K562 (cell line): ENCODE data around the gene BTN3A1. TPM values are rescaled to one million over a fixed set of nuclear protein-coding genes. Genes with fewer than 3 reads are reported as not detected.
A peak's percentile ranks its signal among the peaks of the same experiment; 100 is the strongest.

Experiments used
- ARID1B ChIP-seq: fragments of 450-650 bp; IDR thresholded peaks from 2 replicates; pipeline ENCODE4 v1.6.1; 2016; ENCODE audit warnings: antibody characterized with exemption, mild to moderate bottlenecking, inconsistent platforms
- ARID3A ChIP-seq: IDR thresholded peaks from 2 replicates; pipeline ENCODE4 v1.6.1; 2012; ENCODE audit warnings: low read depth, low read length, improper control_type of control experiment, borderline replicate concordance
- BACH1 ChIP-seq: fragments of 200-800 bp; sonication (Bioruptor generic); IDR thresholded peaks from 2 replicates; pipeline ENCODE4 v1.6.1; 2016; ENCODE audit warnings: missing genetic modification characterization, missing compliant biosample characterization
- CREM ChIP-seq: IDR thresholded peaks from 2 replicates; pipeline ENCODE4 v1.6.1; 2014; ENCODE audit warnings: antibody characterized with exemption, low read depth
- DLX4 ChIP-seq: fragments of 250-450 bp; sonication (Bioruptor Pico); IDR thresholded peaks from 2 replicates; pipeline ENCODE4 v1.6.1; 2021; ENCODE audit warnings: mild to moderate bottlenecking
- ETS1 ChIP-seq: conservative IDR thresholded peaks from 2 replicates; pipeline ENCODE4 v1.6.1; 2011; ENCODE audit warnings: low read depth, mild to moderate bottlenecking, low read length; ENCODE audit not compliant: control insufficient read depth
- FOXA1 ChIP-seq: fragments of 450-650 bp; IDR thresholded peaks from 2 replicates; pipeline ENCODE4 v1.6.1; 2016; ENCODE audit warnings: mild to moderate bottlenecking, borderline replicate concordance
- HDGF ChIP-seq: fragments of 450-650 bp; IDR thresholded peaks from 2 replicates; pipeline ENCODE4 v1.6.1; 2016
- KLF13 ChIP-seq: fragments of 450-650 bp; IDR thresholded peaks from 2 replicates; pipeline ENCODE4 v1.6.1; 2016; ENCODE audit warnings: missing genetic modification characterization, low read depth, mild to moderate bottlenecking, missing compliant biosample characterization, moderate library complexity, borderline replicate concordance
- LEF1 ChIP-seq: fragments of 450-650 bp; IDR thresholded peaks from 2 replicates; pipeline ENCODE4 v1.6.1; 2016; ENCODE audit warnings: mild to moderate bottlenecking
- MAX ChIP-seq: sonication (generic); formaldehyde crosslinking; IDR thresholded peaks from 2 replicates; pipeline ENCODE4 v1.9.0; 2022; ENCODE audit warnings: mild to moderate bottlenecking, missing genetic modification reagents
- MAZ ChIP-seq, 2 experiments: fragments of 450-650 bp in 1 of 2; sonication (generic) in 1 of 2; formaldehyde crosslinking; IDR thresholded peaks in 1 of 2; conservative IDR thresholded peaks in 1 of 2; 2 replicates each; pipeline versions ENCODE4 v1.4.0 to v1.5.0; 2020; ENCODE audit warnings: mild to moderate bottlenecking in 1 of 2, missing genetic modification reagents in 1 of 2
- NR4A1 ChIP-seq, 2 experiments: fragments of 250-450 bp in 1 of 2; fragments of 450-650 bp in 1 of 2; sonication (Bioruptor Pico) in 1 of 2; IDR thresholded peaks; 2 replicates each; pipeline versions ENCODE4 v1.4.0 to v1.6.1; 2016 to 2020; ENCODE audit warnings: mild to moderate bottlenecking in 2 of 2, missing compliant biosample characterization in 1 of 2, missing genetic modification characterization in 1 of 2, moderate library complexity in 1 of 2
- RFX5 ChIP-seq: IDR thresholded peaks from 2 replicates; pipeline ENCODE4 v1.6.1; 2011; ENCODE audit warnings: low read depth, mild to moderate bottlenecking, improper control_type of control experiment, low read length
- SOX6 ChIP-seq: fragments of 450-650 bp; IDR thresholded peaks from 2 replicates; pipeline ENCODE4 v1.6.1; 2014; ENCODE audit warnings: mild to moderate bottlenecking
- SRSF1 ChIP-seq: fragments of 200-400 bp; formaldehyde crosslinking; IDR thresholded peaks from 2 replicates; pipeline ENCODE4 v1.6.1; 2017; ENCODE audit warnings: mild to moderate bottlenecking, low read depth, low read length, moderate library complexity
- TEAD1 ChIP-seq, 2 experiments: fragments of 450-650 bp in 1 of 2; sonication (generic) in 1 of 2; formaldehyde crosslinking; IDR thresholded peaks; 2 replicates each; pipeline versions ENCODE4 v1.4.0 to v1.8.0; 2020 to 2022; ENCODE audit warnings: mild to moderate bottlenecking in 2 of 2, missing genetic modification reagents in 1 of 2
- TOE1 ChIP-seq, 2 experiments: fragments of 450-650 bp in 1 of 2; sonication (generic) in 1 of 2; formaldehyde crosslinking in 1 of 2; IDR thresholded peaks; 2 replicates each; pipeline versions ENCODE4 v1.7.1 to v1.8.0; 2016 to 2022; ENCODE audit warnings: borderline replicate concordance in 2 of 2, mild to moderate bottlenecking in 2 of 2, antibody characterized with exemption in 1 of 2, inconsistent platforms in 1 of 2, low read depth in 1 of 2, missing genetic modification reagents in 1 of 2, moderate library complexity in 1 of 2
- ZBTB5 ChIP-seq: fragments of 450-650 bp; IDR thresholded peaks from 2 replicates; pipeline ENCODE4 v1.6.1; 2017; ENCODE audit warnings: antibody characterized with exemption
- ZNF511 ChIP-seq: sonication (generic); formaldehyde crosslinking; IDR thresholded peaks from 2 replicates; pipeline ENCODE4 v1.8.0; 2022; ENCODE audit warnings: mild to moderate bottlenecking, missing genetic modification reagents
- polyA plus RNA-seq, 8 experiments: library from polyadenylated mRNA; depleted of rRNA in 4 of 8; stranded (reverse) in 5 of 8; unstranded in 3 of 8; fragments of >200 nt; fragmentation: Nextera tagmentation in 2 of 8; fragmentation: Illumina TruSeq in 1 of 8; extraction: Ambion mirVana in 2 of 8; extraction: Trizol in 1 of 8; gene quantifications; 2 replicates each; pipeline versions ENCODE4 v1.2.1 to v1.2.3, GENCODE V29; 2011 to 2014; ENCODE audit warnings: inconsistent platforms in 1 of 8, missing spikeins in 1 of 8
- total RNA-seq, 7 experiments: library from RNA; depleted of rRNA in 6 of 7; stranded (reverse); fragments of >200 nt in 6 of 7; fragmentation: Illumina TruSeq in 2 of 7; extraction: Trizol in 2 of 7; gene quantifications; 2 replicates each; pipeline versions ENCODE4 v1.2.1 to v1.2.3, GENCODE V29; 2011 to 2021; ENCODE audit warnings: low replicate concordance in 1 of 7

The BTN3A1 gene
- total and polyA plus RNA-seq, 9 of the 15 experiments (the other 6 are each of a cell fraction or from before 2014, with no cell fraction given), result 0.84 to 8.5 (median 3.9) TPM

- TF ChIP-seq NR4A1 (CRISPR knock-in tag; IDR thresholded peaks at IDR 0.05), result no peak
- TF ChIP-seq NR4A1 (tag; IDR thresholded peaks at IDR 0.05), result no peak
- TF ChIP-seq SOX6, result no peak
- TF ChIP-seq TOE1 (IDR thresholded peaks at IDR 0.05; ENCODE audit: borderline replicate concordance), result no peak
- TF ChIP-seq TOE1 (CRISPR knock-in tag; IDR thresholded peaks at IDR 0.05; ENCODE audit: borderline replicate concordance, low read depth), result no peak
- TF ChIP-seq ARID3A, result no peak
- TF ChIP-seq ZNF511 (CRISPR knock-in tag), result 0 out of 2 replicates have a peak, but pooled peaks have one; percentile 28
- TF ChIP-seq HDGF, result peak; percentile 91
- TF ChIP-seq RFX5, result peak; percentile 12
- TF ChIP-seq CREM, result 0 out of 2 replicates have a peak, but pooled peaks have one; percentile 18
- TF ChIP-seq FOXA1, result no peak
- TF ChIP-seq DLX4, result peak; percentile 63; the same call in 1 of the 2 replicates
- 0 out of 4 replicates have a peak, but pooled peaks of 1 of the 2 experiments have one; percentile 4 for TF ChIP-seq MAZ (CRISPR knock-in tag; conservative IDR thresholded peaks at IDR 0.05 in 1 of 2, IDR thresholded peaks at IDR 0.05 in 1 of 2)
- TF ChIP-seq ARID1B, result peak; percentile 24
- no peak for TF ChIP-seq ZBTB5
- no peak for TF ChIP-seq SRSF1
- TF ChIP-seq ETS1, result no peak
- no peak for TF ChIP-seq KLF13 (tag)
- no peak for TF ChIP-seq BACH1
- TF ChIP-seq LEF1, result no peak
- TF ChIP-seq TEAD1 (CRISPR knock-in tag; IDR thresholded peaks at IDR 0.05), result 0 out of 4 replicates have a peak, but pooled peaks of 1 of the 2 experiments have one; percentile 61
- TF ChIP-seq MAX (CRISPR knock-in tag), result peak; percentile 61
Measured at GRCh38 chr6:26383624-26384417, 18.3 kb upstream of the BTN3A1 start (continued).
